EL (cell line): Measurements from ENCODE around the gene GPR84.

Experiments used
- DNase-seq: peaks from one replicate; pipeline ENCODE4 v3.0.0-alpha.2; 2016

GPR84 gene

DNA sequence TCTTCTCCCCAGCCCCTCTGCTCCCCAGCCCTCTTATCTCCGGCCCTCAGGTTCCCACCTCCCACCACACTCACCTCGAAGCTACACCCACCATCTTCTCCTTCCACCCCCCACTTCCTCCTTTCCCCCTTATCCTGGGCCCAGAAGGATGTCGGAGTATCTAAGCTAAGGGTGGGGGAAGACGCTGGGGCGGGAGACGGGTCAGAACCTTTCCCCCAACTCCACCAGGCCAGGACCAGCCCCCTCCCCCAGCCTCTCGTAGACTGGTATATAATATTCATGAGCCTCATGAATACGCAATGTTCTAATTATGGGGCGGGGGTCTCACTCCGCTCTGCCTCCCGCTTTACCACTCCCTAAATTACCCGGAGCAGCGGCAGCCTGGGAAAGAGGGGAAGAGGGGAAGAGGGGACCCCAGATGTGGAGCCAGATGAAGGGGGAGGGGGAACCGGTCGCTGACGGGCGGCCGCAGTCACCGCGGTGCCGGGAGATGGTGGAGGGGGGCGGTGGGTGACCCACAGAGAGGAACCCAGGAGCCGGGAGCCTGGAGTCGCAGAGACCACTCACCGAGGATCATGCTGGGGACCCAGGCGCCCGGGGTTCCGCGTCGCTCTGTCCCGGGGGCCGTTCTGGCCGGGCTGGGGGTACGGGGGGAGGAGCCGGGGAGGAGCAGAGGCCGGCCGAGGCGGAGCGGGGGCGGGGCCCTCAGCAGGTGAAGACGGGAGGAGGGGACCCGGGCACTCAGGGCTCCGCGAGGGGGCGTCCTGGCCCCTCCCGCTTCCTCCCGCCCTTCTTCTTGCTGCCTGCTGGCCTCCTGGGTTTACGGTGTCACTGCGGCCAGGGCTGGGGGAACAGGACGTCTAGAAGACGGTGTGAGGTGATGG, 26.6 kb upstream of the GPR84 start:
- DNase-seq: no peak

DNA sequence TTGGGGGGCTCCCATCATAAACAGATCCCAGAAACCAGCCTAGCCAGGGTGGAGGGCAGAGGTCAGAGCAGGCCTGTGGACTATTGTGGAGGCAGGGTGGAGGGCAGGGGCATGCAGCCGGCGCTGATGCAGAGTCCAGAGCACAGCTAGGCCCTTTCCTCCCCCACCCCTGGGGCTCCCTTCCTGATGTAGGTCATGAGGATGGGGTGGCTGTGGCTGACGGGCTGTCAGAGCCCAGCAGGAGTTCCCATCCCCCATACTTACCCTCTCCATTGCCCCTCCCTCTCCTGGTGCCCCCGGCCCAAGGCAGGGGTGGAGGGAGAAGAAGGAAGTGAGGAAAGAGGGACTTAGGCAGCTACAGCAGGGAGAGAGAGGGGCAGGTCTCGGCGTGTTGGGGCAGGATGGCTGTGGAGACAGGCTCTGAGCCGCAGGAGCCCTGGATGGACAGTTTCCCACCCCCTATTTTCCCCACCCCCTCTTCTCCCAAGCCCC, 25.9 kb upstream of the GPR84 start:
- no peak for DNase-seq

DNA sequence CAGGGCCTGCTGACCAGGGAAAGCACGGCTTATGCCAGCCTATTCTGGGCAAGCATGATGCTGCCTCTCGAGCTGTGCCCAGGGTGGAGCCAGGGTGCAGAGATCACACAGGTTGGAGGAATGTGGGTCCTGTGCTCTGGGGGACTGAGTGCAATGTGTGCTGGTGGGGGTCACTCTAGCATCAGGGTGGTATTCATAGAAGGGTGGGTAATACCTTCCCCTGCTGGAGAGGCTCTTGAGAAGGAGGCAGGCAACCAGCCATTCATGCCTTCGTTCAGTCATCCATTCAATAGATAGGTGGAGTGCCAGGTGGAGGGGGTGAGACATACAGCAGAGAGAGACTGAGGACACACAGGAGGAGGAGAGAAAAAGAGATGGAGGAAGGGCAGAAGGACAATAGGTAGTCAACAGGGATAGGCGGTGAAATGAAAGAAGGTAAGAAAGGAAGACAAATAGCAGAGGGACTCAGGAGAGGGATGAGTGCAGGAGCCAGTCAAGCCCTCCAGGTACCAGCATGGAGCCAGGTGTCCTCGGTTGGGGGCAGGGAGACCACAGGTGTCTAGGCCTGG, 25.4 kb upstream of the GPR84 start:
- DNase-seq: no peak

DNA sequence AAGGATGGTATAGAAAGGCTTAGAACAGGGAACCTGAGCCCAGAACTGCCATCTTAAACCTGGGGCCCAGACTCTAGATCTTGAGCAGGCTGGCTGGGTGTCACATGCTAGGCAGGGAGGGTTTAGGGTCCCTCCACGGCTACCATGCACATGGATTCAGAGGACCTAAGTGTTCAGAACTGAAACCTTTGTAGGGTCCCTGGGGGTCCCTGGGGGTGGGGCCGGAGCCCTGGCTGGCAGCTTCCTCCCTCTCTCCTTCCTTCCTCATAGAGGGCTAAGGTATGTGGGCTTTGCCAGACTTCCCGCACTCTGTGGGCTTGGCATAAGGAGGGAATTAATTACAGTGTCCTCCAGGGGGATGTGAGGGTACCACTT, 24.8 kb upstream of the GPR84 start:
- DNase-seq: no peak

DNA sequence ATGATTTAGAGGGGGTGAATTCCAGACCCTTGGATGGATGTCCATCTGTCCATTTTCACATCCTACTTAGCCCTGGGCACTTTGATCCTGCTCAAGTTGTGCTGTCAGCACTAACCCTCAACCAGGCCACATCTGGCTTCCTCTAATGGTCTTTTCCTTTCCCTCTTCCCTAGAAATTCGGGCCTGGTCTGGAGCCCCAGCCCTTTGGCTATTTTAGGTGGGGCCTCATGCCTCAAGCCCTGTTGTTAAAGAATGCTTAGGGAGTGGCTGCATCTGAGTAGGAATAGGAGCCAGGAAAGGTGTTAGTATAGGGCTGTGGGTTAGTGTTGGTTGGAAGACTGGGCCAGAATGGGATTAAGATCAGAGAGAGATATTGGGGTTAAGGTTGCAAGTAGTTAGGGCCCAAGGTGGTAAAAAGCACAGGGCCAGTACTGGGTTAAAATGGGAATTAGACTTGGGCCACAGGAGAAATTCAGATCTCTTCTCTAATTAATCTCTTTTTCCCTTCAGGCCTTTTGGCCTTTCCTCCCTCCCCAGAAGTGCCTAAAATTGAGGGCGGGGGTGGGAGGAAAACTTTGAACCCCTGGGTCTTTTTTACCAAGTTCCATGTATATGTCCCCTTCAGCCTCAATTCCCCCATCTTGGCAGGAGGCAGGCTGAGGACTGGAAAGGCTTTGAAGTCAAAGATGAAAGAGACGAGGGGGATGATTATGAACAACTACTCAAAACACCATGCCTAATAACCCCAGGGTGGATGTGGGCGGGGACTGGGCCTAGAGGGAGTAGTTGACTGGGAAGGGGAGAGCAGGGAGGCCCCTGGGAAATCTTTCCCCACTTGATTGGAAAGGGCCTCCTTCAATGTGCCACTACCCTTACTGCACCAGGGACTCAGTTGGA, 24.2 kb upstream of the GPR84 start:
- no peak for DNase-seq

DNA sequence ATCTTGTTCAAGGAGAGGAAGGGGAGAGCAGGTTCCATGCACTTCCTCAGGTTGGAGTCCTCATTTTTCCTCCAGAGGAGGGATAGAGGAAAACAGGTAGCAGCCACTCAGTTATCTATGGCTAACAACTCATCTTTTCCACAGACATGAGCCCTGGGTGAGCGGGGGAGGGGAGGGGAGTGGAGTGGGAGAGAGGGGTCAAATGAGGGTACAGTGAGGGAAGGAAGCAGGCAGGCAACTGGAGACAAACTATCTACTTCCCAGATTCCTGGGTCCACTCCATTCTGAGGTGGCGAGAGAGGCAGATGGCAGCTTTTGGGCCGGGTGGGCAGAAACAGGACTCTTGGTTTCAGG, 22.8 kb upstream of the GPR84 start:
- DNase-seq: no peak

DNA sequence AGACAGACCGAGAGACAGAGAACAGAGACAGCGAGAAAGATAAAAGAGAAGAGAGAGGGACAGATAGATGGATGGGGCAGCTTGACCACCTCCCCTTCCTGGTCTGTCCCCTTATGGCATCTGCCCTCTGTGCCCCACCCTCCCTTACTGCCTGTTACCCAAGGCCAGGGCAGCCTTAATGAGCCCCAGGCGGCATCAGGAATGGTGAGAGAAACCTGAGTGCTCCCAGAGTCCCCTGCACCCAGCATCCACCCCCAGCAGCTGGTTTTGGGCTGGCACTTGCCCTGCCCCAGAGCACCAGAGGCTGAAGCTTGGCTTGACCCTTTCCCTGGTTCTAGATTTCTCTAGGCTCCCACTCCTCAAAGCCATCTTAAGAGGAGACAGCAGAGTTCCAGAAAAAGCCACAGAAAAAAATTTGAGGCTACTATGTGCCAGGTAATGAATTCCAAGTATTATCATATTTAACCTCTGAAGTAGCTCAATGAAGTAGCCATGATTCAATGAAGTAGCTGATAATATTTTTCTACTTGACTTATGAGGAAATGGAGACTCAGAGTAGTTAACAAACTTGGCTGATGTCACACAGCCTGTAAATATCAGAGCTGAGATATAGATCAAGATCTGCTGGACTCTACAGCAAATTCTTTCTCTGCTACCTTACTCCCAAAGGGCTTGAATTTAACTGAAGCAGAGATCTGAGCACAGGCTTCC, 22.3 kb upstream of the GPR84 start:
- no peak for DNase-seq

DNA sequence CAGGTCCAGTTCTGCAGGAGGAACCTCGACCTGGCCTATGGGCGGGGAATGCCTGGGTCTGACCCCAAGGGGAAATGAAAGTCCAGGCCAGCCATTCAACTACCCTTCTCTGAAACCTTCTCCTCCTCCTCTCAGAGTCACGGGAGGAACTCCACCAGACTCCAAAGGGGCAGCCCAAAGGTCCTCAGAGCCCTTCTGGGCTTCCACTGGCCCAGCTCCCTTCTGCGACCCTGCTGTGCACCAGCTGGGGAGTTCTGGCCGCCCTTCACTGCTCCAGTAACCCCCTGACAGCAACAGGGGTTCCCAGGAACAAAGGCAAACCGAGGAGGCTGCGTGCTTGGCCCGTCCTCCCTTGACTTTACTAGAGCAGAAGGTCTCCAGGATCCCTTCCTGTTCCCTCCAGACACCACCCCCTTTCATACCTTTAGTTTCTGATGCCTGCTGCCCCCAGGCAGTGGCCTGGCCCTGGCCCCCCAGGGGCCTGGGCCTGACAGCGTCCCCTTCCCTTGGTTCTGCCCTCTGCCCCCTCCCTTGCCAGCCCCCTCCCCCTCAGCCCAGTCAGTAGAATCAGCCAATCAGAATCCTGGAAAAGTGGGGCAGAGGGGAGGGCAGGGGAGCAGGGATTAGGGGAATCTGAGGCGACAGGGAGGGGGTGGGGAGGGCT, 21.1 kb upstream of the GPR84 start:
- no peak for DNase-seq

DNA sequence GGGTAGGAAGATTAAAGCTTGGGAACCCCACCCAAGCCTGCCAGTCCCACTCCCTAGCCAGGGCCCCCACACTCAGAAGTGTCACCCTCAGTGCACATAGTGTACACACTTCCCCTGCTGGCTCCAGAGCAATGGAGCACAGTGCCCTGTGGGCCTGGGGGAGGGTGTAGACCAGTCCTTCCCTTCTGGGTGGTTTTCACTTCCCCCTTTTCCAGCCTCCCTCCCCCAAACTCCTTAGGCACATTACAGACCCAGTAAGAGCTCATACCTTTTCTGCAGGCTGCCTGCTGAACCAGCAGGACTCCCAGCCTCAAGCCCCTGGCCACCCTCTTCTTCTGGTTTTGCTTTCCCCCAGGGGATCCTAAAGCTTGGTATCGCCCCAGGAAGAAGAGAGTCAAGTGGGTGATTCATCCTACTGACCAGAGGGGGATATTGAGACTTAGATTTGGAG, 20.3 kb upstream of the GPR84 start, which contains the start of gene ZNF385A:
ZNF385A (minus strand) TSS at position 143 of the 451 bp plus-strand sequence. CDS start 219 bp downstream, outside the sequence.
- no peak for DNase-seq

DNA sequence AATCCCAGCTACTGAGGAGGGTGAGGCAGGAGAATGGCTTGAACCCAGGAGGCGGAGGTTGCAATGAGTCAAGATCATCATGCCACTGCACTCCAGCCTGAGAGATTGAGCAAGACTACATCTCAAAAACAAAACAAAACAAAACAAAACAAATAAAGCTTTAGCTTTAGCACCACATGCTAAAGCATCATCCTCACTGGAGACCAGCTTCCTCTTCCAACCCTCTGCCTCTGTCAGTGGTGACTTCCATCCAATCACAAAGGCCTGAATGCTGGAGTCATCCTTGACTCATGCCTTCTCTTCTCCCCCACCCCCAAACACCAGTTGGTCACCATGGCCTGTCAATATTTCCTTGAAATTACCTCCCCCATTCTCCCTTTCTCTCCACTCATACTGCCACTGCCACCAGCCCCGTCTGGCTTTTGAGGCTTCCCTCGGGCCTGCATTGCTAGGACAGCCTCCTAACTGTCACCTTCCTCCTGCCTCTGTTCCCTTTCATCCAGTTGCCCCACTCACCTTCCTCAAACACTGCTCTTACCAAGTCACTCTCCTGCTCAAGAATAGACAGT, 18.8 kb upstream of the GPR84 start:
- DNase-seq: peak; percentile 93

DNA sequence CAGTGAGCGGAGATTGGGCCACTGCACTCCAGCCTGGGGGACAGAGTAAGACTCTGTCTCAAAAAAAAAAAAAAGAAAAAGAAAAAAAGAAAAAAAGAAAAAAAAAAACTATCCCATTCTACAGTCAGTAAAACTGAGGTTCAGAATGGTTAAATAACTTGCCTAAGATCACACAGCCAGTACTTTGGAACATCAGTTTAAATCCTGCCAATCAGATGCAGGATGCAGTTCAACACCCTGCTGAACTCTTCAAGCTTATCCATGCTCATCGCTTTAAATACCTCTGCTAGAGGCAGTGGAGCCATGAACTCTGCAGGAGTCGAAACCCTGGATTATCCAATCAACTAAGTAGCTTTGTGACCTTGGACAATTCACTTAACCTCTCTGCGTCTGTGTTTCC, 16.9 kb upstream of the GPR84 start:
- DNase-seq: no peak

DNA sequence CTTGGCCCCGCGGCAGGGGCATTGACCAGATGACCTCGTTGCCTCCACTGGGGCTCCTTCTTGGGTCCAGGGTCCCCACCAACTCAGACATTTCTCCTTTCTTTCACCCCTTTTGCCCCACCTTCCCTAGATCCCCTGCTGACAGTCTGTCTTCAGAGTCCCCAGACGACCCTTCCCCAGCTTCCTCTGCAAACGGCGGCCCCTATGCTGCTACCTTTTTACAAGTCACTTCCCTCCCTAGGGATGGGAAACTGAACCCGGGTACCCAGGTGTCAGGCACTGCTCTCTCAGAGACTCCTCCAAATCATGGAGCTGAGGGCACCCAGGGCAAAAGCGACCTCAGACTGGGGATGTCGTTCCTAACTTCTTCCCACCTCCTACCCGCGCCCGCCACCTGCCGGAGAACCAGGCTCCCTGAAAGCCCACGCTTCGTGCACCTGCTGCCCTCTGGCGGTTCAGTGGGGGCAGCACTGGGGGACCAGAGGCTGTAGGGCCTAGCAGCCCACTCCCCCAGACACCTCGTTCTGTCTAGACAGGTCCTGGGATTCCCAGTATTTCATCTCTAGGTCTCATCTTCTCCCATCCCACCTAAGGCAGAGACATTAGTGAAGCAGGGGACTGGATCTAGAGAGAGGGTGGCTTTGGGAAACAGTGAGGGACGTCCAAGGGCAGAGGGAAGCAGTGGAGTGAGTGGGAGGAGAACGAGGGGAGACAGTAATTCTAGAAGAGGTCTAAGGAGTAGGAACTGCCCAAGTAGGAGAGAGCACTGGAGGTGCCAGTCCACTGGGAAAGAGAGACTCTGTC, 15.3 kb upstream of the GPR84 start:
- DNase-seq: peak; percentile 89

DNA sequence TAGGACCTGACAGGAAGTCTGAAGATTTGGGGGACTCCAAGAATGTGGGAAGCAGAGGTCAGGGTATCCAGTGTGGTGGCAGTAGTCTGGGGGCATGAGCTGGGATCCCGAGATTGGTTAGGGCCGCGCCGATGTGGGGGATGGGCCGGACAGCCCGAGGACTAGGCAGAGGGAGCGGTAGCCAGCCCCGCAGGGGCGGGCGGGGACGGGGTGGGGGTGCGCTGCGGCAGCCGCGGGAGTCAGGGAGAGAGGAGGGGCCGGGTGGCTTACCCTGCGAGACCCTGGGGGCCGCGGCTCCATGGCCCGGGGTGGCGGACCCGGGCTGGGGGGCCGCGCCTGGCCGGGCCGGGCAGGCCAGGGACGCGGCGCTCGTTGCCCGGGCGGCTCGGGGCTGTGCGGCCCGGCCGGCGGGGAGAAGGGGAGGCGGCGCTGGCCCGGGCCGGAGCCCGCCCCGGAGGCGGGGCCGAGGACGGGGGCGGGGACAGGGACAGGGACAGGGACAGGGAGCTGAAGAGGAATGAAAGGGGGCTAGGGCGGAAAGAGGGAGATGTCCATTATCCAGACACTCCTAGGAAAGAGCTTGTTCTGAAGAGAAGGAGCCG, 14.6 kb upstream of the GPR84 start:
- peak; percentile 72 for DNase-seq

DNA sequence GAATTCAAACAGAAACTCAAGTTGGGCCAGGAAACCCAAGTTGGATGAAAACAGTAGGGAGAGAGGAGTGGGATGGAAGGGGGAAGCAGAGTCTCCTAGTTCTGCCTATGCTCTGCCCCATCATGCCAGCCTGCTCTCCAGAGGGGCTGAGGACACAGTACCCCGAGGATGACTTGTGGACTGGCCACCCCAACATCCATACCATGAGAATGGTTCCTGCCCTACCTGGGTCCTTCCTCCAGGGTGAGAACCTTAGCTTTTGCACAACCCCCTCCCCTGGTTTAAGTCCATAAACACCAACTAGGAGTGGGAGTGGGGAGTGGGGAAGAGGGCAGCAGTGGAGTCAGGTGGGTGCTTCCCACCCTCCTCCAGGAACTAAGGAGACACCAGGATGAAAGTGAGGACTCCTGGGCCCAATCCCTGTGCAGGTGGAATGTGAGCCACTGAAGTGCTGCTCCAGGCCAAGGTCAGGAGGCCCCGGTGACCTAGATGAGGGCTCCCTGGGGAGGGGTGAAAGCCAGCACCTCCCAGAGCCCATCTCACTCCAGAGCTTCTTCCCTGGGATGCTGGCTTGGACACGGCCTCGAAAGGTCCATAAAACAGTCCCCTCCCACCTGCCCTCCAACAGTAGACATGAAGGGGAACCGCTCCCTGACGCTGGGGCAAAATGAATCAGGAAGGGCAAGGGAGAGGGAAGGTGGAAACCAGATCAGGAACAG, 13.7 kb upstream of the GPR84 start:
- no peak for DNase-seq

DNA sequence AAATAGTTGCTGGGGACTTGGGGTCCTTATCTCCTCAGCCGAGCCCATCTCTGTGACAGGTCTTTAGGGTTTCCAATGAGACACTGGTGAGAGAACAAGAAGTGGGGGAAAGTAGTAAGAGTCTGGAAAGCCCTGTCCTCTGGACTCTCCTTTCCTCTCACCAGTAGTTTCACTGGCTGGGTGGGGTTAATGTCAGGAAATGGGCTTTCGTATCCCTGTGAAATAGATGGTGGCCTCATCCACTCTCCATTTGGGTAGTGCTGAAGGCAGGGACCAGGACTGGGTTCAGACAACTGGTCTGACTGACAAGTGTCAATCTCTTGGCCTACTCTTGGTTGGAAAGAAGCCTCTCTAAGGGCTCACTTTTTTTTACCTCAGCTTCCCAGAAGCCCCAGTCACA, 12.7 kb upstream of the GPR84 start:
- no peak for DNase-seq

DNA sequence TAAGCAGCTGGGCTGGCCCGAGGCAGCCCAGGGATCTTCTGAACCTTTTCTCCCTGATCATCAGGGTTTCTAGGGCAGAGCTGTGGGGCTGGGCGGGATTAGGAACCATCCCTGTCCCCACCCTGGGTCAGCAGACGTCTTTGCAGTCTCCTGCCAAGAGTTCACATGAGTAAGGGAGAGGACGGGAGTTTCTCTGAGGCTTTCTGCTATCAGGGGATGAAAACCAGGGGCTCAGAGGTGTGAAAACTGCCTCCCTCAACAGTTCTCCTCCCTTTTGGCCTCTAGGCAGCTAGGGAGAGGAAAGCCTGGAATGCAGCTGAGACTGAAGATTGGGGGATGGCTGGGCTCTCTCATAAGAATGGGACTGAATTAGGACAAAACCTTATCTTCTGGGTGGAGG, 12.3 kb upstream of the GPR84 start:
- no peak for DNase-seq

DNA sequence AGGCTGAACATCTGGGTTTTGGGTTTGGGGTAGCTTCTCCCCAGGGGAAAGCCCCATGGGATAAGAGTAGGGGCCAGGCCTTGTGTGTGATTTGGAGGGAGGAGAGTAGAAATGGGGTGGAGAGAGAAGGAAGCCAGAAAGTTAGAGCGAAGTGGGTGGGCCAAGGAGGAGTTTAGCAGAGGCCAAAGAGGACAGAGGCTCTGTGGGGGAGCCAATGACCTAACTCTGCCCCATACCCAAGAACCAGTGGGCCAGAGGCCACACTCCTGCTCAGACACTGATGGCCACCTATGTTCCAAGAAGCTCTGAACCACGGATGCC, 10.9 kb upstream of the GPR84 start:
- DNase-seq: no peak

DNA sequence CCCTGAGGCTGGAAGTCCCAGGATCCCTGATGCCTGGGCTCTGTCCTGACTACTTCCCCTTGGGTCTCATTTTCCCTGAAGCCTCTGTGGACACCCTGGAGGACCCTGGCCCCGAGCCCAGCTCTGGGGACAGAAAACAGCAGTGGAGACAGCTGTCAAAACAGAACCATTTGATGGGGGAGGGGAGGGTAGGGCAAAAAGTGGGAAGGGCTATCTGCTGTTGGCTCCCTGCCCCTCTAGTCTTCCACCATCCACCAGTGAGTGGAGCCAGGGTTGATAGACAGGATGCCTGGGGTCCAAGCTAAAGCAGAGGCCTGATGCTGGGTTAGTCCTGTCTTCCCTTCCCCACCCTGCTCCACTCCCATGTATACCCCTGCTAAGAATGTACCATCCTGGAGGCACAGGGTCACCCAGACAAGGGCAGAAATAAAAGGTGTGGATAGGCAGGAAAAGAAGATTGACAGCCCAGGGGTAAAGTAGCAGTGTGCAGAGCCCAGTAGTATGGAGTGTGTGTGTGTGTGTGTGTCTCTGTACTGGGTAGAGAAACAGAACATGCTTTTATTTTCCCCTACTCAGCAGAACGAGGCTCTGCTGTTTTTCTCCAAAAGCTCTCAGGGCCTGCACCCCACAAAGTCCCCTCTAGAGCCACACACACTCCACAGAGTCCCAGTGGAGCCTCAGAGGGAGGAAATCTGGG, 10.4 kb upstream of the GPR84 start:
- no peak for DNase-seq
